ENCODE measurements around the gene FCN1.
A peak's percentile ranks its signal among the peaks of the same experiment; 100 is the strongest.

FCN1 gene

DNA sequence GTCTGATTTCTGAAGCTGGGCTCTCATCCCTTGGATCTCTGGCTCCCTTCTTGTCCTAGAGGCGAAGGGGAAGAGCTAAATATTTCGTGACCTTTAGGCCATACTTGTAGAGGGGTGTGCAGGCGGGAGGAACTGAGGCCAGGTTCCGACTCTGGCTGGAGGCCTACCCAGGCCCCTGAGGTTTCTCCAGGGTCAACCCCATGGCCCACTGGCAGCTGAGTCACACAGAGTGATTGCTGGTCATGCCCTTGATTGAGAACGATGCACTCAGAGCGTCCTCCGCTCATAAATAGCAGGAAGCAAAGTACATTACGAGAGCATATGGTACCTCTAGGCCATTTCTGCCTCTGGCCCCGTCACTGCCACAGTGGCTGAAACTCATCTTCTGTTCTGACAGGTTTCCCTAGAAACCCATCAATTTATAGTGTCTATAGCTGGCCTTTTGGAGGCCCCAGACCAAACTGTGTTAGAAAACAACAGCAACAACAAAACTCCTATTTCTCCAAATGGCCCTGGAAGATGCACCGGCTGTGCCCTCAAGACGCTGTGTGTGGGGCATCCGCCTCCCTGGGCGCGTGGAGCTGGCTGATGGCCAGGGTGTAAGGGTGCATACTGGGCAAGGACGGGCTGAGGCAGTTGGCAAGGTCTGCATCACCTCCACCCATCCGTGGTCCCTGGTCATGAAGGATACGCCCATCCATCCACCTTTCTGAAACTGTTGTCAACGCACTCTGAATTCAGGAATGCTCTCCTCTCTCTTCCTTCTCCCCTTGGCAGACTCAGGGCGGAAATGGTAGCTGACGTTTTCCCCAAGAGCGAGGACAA lies 32.9 kb upstream of the FCN1 start:
- DNase-seq: no peak

GRCh38 chr9:134949681-134950385 lies 32.1 kb upstream of the FCN1 start:
- DNase-seq: no peak

DNA sequence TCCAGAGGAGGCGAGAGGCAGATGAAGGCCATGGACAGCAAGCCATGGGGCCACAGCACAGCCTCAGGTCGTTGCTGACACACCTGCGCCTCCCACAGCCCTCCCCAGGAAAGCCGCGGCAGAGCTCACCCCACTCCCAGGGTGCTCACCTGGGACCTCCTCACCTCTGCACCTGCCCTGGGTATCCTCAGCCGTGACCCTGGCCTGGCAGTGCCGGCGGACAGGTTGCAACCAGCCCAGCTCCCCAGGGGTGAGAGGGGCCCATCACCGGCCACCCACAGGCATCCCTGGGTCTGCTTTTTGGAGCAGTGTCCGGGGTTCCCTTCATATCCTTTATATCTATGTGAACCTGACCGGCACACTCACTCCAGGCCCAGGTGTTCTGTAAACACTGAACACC lies 30.4 kb upstream of the FCN1 start:
- no peak for DNase-seq

DNA sequence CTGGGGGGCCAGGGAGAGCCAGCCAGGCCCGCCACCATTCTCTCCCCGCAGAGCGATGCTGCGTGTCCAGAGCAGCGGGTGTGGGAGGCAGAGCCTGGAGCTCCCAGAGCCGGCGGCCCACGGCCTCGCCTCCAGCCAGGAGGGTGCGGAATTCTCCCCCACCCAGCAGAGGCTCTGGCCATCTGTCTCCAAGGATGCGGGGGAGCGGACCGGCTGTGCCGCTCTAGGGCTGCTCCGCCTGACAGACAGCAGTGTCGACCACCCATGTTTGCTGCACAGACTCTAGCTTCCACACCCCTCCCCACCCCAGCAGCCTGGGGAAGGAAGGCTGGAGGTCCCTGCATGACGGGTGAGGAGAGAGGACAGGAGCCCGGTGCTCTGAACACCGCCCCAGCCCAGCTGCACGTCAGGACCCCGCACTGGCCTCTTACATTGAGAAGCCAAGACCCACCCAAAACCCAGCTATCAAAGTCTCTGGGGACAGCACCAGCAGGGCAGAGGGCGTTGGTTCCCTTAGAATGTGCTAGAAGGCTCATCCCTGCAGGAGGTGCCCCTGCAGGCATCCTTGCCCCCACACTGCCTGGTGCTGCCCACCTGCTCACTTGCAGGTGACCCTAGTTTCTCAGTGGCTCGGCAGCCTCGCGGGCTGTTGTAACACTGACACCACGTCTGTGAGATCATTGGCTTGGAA lies 29.7 kb upstream of the FCN1 start:
- peak; percentile 50 for DNase-seq

GRCh38 chr9:134946663-134947062 lies 29.0 kb upstream of the FCN1 start:
- DNase-seq: no peak

GRCh38 chr9:134945509-134946275 lies 28.0 kb upstream of the FCN1 start:
- peak; percentile 71 for DNase-seq

DNA sequence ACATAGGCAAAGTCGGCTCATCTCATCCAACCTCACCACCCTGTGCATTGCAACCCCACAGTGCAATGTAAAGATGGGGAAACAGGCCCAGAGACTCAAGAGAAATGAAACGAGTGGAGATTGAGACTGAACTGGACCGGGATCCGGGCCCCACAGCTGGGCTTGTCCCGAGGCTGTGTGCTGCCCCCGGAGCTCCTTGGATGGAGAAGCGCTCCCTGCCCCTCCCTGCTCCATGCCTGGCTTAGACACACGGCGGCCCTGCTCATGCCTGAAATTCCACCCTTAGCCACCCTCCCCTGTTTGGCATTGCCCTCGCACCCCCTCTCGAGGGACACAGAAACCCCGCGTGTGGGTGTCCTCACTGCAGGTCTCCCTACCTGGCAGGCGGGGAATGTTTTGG lies 27.2 kb upstream of the FCN1 start:
- DNase-seq: no peak

DNA sequence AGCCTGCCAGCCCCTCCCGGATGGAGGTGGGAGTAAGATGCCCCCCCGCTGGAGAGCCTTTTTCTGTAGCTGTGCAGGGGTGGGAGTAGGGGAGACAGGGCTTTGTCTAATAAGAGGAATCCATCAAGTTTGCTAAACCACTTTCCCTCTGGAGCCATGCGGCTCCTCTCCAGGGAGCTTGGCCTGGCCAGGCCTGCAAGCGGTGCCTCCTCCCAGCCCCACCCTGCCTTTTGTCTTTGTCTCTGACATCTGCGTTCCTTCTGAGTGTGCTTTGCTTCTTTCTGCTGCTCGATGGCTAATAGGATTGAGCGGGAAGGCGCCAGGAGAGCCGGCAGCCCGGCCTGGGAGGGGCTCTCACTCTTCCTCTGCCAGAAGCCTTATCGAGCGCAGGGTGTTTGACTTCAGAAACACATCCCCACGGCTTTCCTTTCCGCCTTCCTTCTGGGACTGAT lies 26.7 kb upstream of the FCN1 start:
- peak; percentile 70 for DNase-seq

- DNase-seq: no peak
Observed at GRCh38 chr9:134943836-134944235, 26.1 kb upstream of the FCN1 start.

DNA sequence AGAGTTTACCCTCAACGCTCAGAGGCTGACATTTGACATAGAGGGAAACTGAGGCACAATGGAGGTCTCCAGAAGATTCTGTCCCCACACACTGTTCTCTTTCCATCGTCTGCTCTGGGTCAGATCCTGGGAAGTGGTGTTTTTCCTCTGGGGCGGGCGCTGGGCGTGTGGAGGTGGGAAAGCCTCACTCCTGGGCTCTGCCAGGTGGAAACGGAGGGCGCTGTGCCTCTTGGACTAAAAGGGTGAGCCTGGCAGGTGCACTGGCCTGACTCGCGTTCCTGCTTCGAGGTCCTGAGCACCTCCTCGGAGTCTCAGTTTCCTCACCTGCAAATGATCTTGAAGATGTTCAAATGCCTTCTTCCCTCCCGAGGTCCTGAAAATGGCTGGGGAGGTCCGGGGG lies 25.7 kb upstream of the FCN1 start:
- DNase-seq: no peak

DNA sequence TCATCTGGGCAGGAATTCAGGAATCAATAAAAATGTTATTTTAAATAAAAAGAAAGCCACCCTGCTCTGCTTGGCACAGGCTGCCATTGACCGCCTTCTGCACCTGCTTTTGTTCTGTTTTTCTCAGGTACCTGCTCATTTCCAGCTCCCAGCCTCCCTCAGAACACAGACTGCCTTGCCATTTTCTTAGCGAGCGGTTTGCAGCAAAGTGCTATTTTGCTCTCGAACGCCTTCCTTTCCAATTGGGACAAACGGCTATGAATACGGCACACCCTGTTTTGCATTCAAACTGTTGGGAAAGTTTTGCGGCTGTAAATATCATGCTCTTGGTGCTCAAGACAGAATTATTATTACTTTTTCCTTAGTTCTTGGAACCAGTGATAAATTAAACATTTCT lies 25.1 kb upstream of the FCN1 start:
- no peak for DNase-seq

DNA sequence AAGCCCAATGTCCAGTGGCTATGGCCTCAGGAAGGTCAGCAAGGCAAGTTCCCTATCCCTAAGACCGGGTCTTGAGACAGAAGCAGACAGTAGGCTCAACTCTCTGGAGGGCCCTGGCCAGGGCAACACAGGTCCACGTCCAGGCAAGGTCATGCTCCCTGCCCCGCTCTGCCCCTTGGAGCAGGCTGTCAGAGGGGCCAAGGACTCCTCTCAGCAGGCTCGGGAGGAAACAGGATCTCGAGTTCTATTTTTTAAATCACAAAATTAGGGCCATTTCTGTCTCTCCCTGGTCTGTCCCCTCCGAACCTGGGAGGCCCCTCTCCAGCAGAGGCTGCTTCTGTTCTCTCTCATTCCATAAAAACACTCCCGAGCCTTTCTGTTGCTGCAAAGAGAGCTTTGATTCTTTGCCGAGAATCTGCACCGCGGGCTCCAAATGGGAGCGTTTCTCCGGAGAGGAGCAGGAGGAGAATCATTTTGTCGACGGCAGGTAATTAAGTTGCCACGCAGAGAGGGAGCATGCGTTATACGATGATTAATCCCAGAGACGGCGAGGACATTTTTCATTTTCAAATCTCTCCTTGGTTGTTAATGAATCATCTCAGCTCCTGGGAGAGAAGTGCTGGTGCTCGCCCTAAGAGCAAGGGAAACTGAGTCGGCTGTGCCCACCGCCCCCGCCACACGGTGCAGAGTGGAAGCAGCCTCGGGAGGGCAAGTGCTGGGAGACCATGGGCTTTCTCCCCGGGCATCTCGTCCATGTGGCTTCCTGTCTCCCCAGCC lies 24.5 kb upstream of the FCN1 start:
- no peak for DNase-seq

- DNase-seq: no peak
Observed at GRCh38 chr9:134940236-134941208, 22.8 kb upstream of the FCN1 start.

GRCh38 chr9:134939836-134940235 lies 22.1 kb upstream of the FCN1 start:
- DNase-seq: no peak

DNA sequence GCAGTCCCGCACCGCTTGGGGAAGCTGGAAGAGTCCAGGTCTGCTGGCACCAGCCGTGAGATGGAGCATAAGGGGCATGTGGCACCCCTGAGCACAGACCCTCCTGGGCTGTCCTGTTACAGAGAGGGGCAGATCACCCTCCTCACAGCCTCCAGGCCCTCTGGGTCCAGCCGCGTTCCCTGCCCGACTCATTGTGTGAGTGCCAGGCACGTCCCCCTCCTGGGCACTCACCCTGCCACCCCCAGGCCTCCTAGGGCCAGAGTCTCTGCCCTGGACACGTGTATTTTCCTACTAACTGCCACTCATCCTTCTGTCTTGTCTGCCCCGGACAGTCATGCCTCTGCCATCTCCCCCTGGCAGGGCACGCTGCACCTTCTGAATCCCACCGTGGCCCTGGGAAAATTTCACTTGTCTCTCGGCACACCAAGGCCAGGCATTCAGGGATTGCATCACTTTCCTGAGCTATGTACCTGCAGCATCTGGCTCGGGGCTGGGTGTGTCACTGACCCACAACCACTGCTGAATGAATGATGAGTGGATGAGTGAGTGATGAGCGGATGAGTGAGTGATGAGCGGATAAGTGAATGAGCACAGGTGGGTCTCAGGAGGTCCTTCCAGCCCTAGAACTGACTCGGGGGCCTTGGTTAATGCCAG lies 21.5 kb upstream of the FCN1 start:
- DNase-seq: no peak

DNA sequence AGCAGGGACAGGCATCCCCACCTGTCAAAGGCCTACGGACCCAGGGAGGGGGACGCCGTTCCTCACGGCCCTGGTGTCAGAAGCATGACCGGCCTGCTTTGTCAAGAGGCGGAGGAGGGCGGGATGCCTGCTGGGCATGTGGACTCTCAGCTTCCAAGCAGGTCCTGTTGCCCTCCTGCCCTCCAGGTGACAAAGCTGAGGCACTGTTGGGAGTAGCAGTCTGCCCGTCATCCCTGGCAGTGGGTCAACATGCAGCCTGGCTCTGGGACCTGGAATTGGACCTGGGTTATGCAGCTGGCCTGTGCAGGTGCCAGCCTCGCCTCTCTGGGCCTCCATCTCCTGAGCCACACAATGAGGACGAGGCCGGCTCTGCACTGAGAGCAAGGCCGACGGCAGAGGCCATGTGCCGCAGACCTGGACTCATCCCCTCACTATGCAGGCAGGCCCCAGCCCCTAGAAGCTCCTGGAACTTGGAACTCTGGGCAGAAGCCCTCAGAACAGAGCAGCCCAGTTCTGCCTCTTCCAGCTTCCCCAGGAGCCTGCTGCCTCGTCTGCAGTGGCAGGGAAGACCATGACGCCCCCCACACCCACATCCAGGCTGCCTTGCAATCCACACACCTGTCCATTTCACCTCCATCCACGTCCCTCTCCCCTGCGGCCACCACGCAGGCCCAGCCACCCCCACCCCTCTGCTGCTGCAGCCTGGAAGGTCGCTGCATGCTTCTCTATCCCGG lies 20.8 kb upstream of the FCN1 start:
- no peak for DNase-seq

GRCh38 chr9:134937566-134938345 lies 20.0 kb upstream of the FCN1 start:
- DNase-seq: no peak

DNA sequence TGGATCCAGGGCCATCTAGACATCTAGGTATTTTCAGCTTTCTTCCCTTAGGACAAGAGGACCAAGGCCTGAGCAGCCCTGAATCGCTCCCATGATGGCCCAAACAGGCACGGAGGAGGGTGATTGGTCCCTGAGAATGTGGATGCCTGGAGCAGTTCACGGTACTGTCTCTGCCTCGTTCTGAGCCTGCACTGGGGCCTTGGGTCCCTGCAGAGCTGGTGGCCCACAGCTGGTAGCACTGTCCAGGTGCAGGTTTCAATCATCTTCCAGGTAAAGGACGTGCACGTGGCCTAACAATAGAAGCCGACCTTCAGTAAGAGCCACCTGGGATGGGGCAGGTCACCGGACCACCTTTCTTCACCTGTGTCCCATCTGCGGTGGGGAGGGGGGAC lies 19.4 kb upstream of the FCN1 start:
- no peak for DNase-seq

Measured in NCI-H2171 (cell line).